Activated naive CD8-positive, alpha-beta T cell treated with anti-CD3 and anti-CD28 coated beads, Interleukin-2, amount 50 U/mL, for 16 hours (primary cell): Measurements from ENCODE around the gene UBE2M.

Experiments used
- DNase-seq: peaks from one replicate; pipeline ENCODE4 v3.0.0-alpha.2; 2020; ENCODE audit warnings: low read depth, low spot score

Gene UBE2M

GRCh38 chr19:58555920-58556621 is 2.3 kb downstream of the UBE2M start:
- DNase-seq: no peak

- no peak for DNase-seq
These were observed 3.0 kb downstream of the UBE2M start for GRCh38 chr19:58555369-58555885.

GRCh38 chr19:58554494-58555368 is 3.7 kb downstream of the UBE2M start, which contains the start of gene CHMP2A:
TSS of gene CHMP2A (minus strand) at chr19:58555105. CDS start at chr19:58554212, 893 bp downstream.
- peak; percentile 96 for DNase-seq

- DNase-seq: no peak
These were observed 4.5 kb downstream of the UBE2M start for GRCh38 chr19:58553799-58554493.

GRCh38 chr19:58552655-58553054 is 5.8 kb downstream of the UBE2M start:
- DNase-seq: no peak

GRCh38 chr19:58551577-58552471 is 6.6 kb downstream of the UBE2M start:
- no peak for DNase-seq

GRCh38 chr19:58551123-58551497 is 7.3 kb downstream of the UBE2M start:
- DNase-seq: no peak

- DNase-seq: no peak
These were observed 7.9 kb downstream of the UBE2M start for GRCh38 chr19:58550362-58551122.

GRCh38 chr19:58549664-58550361 is 8.6 kb downstream of the UBE2M start:
- DNase-seq: no peak

GRCh38 chr19:58548859-58549663 is 9.3 kb downstream of the UBE2M start:
- DNase-seq: no peak

- DNase-seq: no peak
These were observed 10.8 kb downstream of the UBE2M start for GRCh38 chr19:58547323-58548312.

GRCh38 chr19:58546019-58546530 is 12.3 kb downstream of the UBE2M start:
- DNase-seq: no peak

- no peak for DNase-seq
These were observed 13.0 kb downstream of the UBE2M start for GRCh38 chr19:58545286-58546018.

GRCh38 chr19:58544591-58545285 is 13.7 kb downstream of the UBE2M start:
- DNase-seq: peak; percentile 51

- peak; percentile 100 for DNase-seq
These were observed 14.4 kb downstream of the UBE2M start, which contains the start of gene TRIM28 for GRCh38 chr19:58543826-58544590. TSS of gene TRIM28 (plus strand) at chr19:58544064. CDS start at chr19:58544758, 694 bp downstream.
